DND-41 (cell line): ENCODE data around the gene PDE4B.

ENCODE experiments used
- ATAC-seq: fragments of 200-7000 bp; cut with Tn5 transposase; 3 replicates; pipeline ENCODE4 v1.9.1; 2021; ENCODE audit warnings: low read depth; ENCODE audit not compliant: insufficient read depth
- DNase-seq: peaks from one replicate; pipeline ENCODE4 v3.0.0-alpha.2; 2020
- H2AFZ ChIP-seq: 2 replicates; pipeline ENCODE4 v1.6.0; 2012; ENCODE audit warnings: low read depth, low read length
- H3K27ac ChIP-seq: 2 replicates; pipeline ENCODE4 v1.5.1; 2012; ENCODE audit warnings: low read length, inconsistent platforms
- H3K27me3 ChIP-seq: fragments of 200-600 bp; sonication (generic); 2 replicates; pipeline ENCODE4 v1.6.0; 2012; ENCODE audit warnings: low read length, mild to moderate bottlenecking, inconsistent platforms; ENCODE audit not compliant: insufficient read depth, poor library complexity
- H3K36me3 ChIP-seq: 2 replicates; pipeline ENCODE4 v1.5.1; 2012; ENCODE audit warnings: low read length, inconsistent platforms; ENCODE audit not compliant: insufficient read depth
- H3K4me1 ChIP-seq: 2 replicates; pipeline ENCODE4 v1.5.1; 2012; ENCODE audit warnings: mild to moderate bottlenecking, low read length; ENCODE audit not compliant: insufficient read depth
- H3K4me2 ChIP-seq: 2 replicates; pipeline ENCODE4 v1.6.0; 2012; ENCODE audit warnings: mild to moderate bottlenecking, moderate library complexity, low read length, inconsistent platforms; ENCODE audit not compliant: insufficient read depth
- H3K4me3 ChIP-seq, 2 experiments: fragments of 200-600 bp in 1 of 2; shearing (Covaris generic) in 1 of 2; 2 replicates each; pipeline ENCODE4 v1.5.1; 2012 to 2016; ENCODE audit warnings: inconsistent platforms in 2 of 2, low read length in 2 of 2, mild to moderate bottlenecking in 2 of 2, low read depth in 1 of 2, moderate library complexity in 1 of 2
- H3K79me2 ChIP-seq: 2 replicates; pipeline ENCODE4 v1.6.0; 2012; ENCODE audit warnings: low read length, inconsistent platforms; ENCODE audit not compliant: insufficient read depth
- H3K9ac ChIP-seq: 2 replicates; pipeline ENCODE4 v1.6.0; 2012; ENCODE audit warnings: low read depth, mild to moderate bottlenecking, inconsistent platforms, low read length, moderate library complexity
- H3K9me3 ChIP-seq: 2 replicates; pipeline ENCODE4 v1.5.1; 2012; ENCODE audit warnings: low read length, moderate library complexity, mild to moderate bottlenecking, inconsistent platforms; ENCODE audit not compliant: insufficient read depth, severe bottlenecking
- H4K20me1 ChIP-seq: 2 replicates; pipeline ENCODE4 v1.6.0; 2012; ENCODE audit warnings: low read length; ENCODE audit not compliant: insufficient read depth
- CTCF ChIP-seq: IDR thresholded peaks from 2 replicates; pipeline ENCODE4 v1.5.1; 2012; ENCODE audit warnings: borderline replicate concordance, low read length, moderate library complexity, mild to moderate bottlenecking; ENCODE audit not compliant: poor library complexity, severe bottlenecking; ENCODE audit errors: extremely low read depth
- EZH2 ChIP-seq: IDR thresholded peaks from 3 replicates; pipeline ENCODE4 v1.6.1; 2012; ENCODE audit warnings: borderline replicate concordance, low read depth, mild to moderate bottlenecking, moderate library complexity, low read length, inconsistent platforms; ENCODE audit not compliant: severe bottlenecking

PDE4B gene

GRCh38 chr1:66304128-66304527 is 511.4 kb downstream of the PDE4B start:
- no peak overlapping the region for H3K27ac ChIP-seq
- H3K79me2 ChIP-seq = no peaks in the 10 kb centered on the region
- no peaks in the 10 kb centered on the region for H3K9me3 ChIP-seq
- H3K4me2 ChIP-seq = no peak overlapping the region
- no peaks in the 10 kb centered on the region for H3K36me3 ChIP-seq
- TF ChIP-seq EZH2 (no peak), CTCF (no peak)
- no peak overlapping the region for H3K9ac ChIP-seq
- H3K4me1 ChIP-seq = peaks cover 32% of the 10 kb centered on the region
- H3K27me3 ChIP-seq = no peaks in the 10 kb centered on the region
- no peak overlapping the region for H2AFZ ChIP-seq
- no peak overlapping the region for H3K4me3 ChIP-seq
- DNase-seq (no peak), ATAC-seq (no peak)
- H4K20me1 ChIP-seq = no peaks in the 10 kb centered on the region

- Histone ChIP-seq H3K9ac (no peak overlapping the region), H3K36me3 (no peaks in the 10 kb centered on the region), H3K4me1 (peaks cover 28% of the 10 kb centered on the region), H3K27ac (no peak overlapping the region), H3K27me3 (peaks cover 2% of the 10 kb centered on the region), H4K20me1 (no peaks in the 10 kb centered on the region), H3K79me2 (no peaks in the 10 kb centered on the region), H3K4me3 (no peak overlapping the region), H3K9me3 (no peaks in the 10 kb centered on the region), H3K4me2 (no peak overlapping the region), H2AFZ (no peak overlapping the region)
- TF ChIP-seq EZH2 (no peak), CTCF (no peak)
- no peak for DNase-seq
- no peak for ATAC-seq
Measured at GRCh38 chr1:66305927-66306326, 513.2 kb downstream of the PDE4B start.

- Histone ChIP-seq H3K4me1 (no peaks in the 10 kb centered on the region), H3K27ac (no peak overlapping the region), H3K9ac (no peak overlapping the region), H3K79me2 (no peaks in the 10 kb centered on the region), H3K36me3 (no peaks in the 10 kb centered on the region), H3K4me3 (no peak overlapping the region), H4K20me1 (no peaks in the 10 kb centered on the region), H3K4me2 (no peak overlapping the region), H3K27me3 (peaks cover 5% of the 10 kb centered on the region), H3K9me3 (no peaks in the 10 kb centered on the region), H2AFZ (no peak overlapping the region)
- TF ChIP-seq CTCF (no peak), EZH2 (no peak)
- no peak for ATAC-seq
- no peak for DNase-seq
Measured at GRCh38 chr1:66309006-66309741, 516.5 kb downstream of the PDE4B start.
